MCF 10A (cell line): Measurements from ENCODE around the gene RFC5. TPM values are rescaled to one million over a fixed set of nuclear protein-coding genes. Genes with fewer than 3 reads are reported as not detected.

Experiments
- BruUV-seq: library from RNA; stranded (reverse); fragments of 400-500 nt; replicated peaks from 2 replicates; lab custom pipeline; 2021; lab: Mats Ljungman, UMichigan
- CTCF ChIA-PET: fragments of 300-600 bp; sonication (Branson Sonifier 250); formaldehyde crosslinking; extraction: SDS; loops from one replicate; lab custom pipeline; 2021; ENCODE audit warnings: antibody characterized with exemption, inconsistent platforms; lab: Yijun Ruan, JAX
- POLR2A ChIA-PET: fragments of 300-600, 350-650 bp; sonication (Branson Sonifier 250); formaldehyde crosslinking; extraction: SDS; loops from one replicate; lab custom pipeline; 2020; ENCODE audit warnings: antibody characterized with exemption, inconsistent platforms; lab: Yijun Ruan, JAX
- DNase-seq: peaks from one replicate; pipeline ENCODE4 v3.0.0-alpha.2; 2018; ENCODE audit not compliant: unreplicated experiment
- H3K27ac Mint-ChIP-seq: one replicate; pipeline ENCODE4 v1.8.0; 2022; ENCODE audit warnings: mild to moderate bottlenecking, low read depth, mixed read lengths; ENCODE audit not compliant: unreplicated experiment
- H3K27me3 Mint-ChIP-seq: one replicate; pipeline ENCODE4 v1.8.0; 2022; ENCODE audit warnings: mixed read lengths; ENCODE audit not compliant: insufficient read depth, unreplicated experiment
- H3K36me3 Mint-ChIP-seq: one replicate; pipeline ENCODE4 v1.8.0; 2022; ENCODE audit warnings: mild to moderate bottlenecking, moderate library complexity, mixed read lengths; ENCODE audit not compliant: insufficient read depth, unreplicated experiment
- H3K4me1 Mint-ChIP-seq: one replicate; pipeline ENCODE4 v1.8.0; 2022; ENCODE audit warnings: mixed read lengths; ENCODE audit not compliant: insufficient read depth, unreplicated experiment
- H3K4me3 Mint-ChIP-seq: one replicate; pipeline ENCODE4 v1.8.0; 2022; ENCODE audit warnings: mild to moderate bottlenecking, moderate library complexity, mixed read lengths; ENCODE audit not compliant: unreplicated experiment
- H3K9me3 Mint-ChIP-seq: one replicate; pipeline ENCODE4 v1.8.0; 2022; ENCODE audit warnings: mixed read lengths; ENCODE audit not compliant: unreplicated experiment
- intact Hi-C: fragments of 100-400 bp; cut with micrococcal nuclease; formaldehyde crosslinking; loops from 2 replicates; pipeline ENCODE4 v1.14.1; 2022
- total RNA-seq: library from RNA; stranded (reverse); gene quantifications from 2 replicates; pipeline ENCODE4 v1.2.3, GENCODE V29; 2022
- TF ChIP-seq, protein P1 (sequence below): fragments of 200-600 bp; IDR thresholded peaks from one replicate; pipeline ENCODE4 v1.8.0; 2022; ENCODE audit warnings: antibody characterized with exemption, mild to moderate bottlenecking; ENCODE audit not compliant: unreplicated experiment

RFC5 gene
- total RNA-seq, 1 experiment from 2014 or later: 13.9 TPM

DNA sequence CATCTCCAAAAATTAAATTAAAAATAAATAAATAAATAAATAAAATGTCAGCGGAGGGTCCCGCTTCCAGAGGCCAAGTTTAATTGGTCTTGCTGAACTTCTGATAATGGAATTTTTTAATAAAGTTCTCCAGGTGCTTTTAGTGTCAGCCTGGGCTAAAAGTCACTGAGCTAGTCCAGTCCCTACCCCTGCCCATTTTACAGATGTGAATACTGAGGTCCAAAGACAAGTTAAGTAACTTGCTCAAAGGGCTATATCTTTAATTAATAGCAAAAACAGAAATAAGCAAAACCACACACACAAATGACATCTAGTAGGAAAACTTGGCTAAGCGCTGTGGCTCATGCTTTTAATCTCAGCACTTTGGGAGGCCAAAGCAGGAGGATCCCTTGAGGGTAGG lies 5.6 kb upstream of the RFC5 start:
- H3K4me1 Mint-ChIP-seq: no peaks in the 10 kb centered on the region
- H3K27ac Mint-ChIP-seq: no peak overlapping the region
- no peak overlapping the region for H3K4me3 Mint-ChIP-seq
- H3K36me3 Mint-ChIP-seq: no peaks in the 10 kb centered on the region
- no peaks in the 10 kb centered on the region for H3K27me3 Mint-ChIP-seq
- ChIA-PET POLR2A (no interaction called here), CTCF (no interaction called here)
- no peaks in the 10 kb centered on the region for H3K9me3 Mint-ChIP-seq
- TF ChIP-seq, protein P1, sequence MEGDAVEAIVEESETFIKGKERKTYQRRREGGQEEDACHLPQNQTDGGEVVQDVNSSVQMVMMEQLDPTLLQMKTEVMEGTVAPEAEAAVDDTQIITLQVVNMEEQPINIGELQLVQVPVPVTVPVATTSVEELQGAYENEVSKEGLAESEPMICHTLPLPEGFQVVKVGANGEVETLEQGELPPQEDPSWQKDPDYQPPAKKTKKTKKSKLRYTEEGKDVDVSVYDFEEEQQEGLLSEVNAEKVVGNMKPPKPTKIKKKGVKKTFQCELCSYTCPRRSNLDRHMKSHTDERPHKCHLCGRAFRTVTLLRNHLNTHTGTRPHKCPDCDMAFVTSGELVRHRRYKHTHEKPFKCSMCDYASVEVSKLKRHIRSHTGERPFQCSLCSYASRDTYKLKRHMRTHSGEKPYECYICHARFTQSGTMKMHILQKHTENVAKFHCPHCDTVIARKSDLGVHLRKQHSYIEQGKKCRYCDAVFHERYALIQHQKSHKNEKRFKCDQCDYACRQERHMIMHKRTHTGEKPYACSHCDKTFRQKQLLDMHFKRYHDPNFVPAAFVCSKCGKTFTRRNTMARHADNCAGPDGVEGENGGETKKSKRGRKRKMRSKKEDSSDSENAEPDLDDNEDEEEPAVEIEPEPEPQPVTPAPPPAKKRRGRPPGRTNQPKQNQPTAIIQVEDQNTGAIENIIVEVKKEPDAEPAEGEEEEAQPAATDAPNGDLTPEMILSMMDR: no peak
- intact Hi-C loops: no loop called here
- DNase-seq: no peak
- BruUV-seq: no TSS peak

DNA sequence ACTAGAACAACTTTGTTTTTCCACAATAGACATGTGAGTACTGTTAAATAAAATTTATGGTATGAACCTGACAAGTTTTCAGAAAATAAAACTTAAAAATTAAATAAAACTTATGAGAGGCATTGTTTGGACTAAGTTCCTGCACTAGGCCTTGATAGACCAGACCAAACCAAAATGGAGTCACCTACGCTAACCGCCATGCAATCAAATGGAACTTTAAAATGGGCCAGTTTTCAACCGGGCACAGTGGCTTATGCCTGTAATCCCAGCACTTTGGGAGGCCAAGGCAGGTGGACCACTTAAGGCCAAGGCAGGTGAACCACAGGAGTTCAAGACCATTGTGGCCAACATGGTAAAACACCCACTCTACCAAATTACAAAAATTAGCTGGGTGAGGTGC lies 5.1 kb upstream of the RFC5 start:
- H3K27ac Mint-ChIP-seq: no peak overlapping the region
- ChIA-PET POLR2A (no interaction called here), CTCF (interaction anchor here (0.6 kb wide), 1 partner anchor 1061 kb away, joined by 3 read pairs; no protein-coding TSS in a partner anchor)

DNA sequence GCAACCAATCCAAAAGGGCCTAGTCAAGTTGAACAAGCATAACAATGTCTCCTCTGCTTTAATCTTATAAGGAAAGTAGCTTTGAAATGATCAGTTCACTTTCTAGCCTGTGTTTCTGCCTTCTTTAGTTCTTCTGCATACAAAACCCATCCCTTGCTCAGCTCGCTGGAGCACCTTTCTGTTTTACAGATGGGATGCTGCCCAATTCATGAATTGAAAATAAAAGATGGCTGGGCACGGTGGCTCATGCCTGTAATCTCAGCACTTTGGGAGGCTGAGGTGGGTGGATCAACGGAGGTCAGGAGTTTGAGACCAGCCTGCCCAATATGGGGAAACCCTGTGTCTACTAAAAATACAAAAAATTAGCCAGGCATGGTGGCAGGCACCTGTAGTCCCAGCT lies 4.5 kb upstream of the RFC5 start:
- Mint-ChIP-seq H3K4me3 (no peak overlapping the region), H3K36me3 (peaks cover 6% of the 10 kb centered on the region), H3K27ac (no peak overlapping the region), H3K27me3 (no peaks in the 10 kb centered on the region), H3K9me3 (no peaks in the 10 kb centered on the region), H3K4me1 (no peaks in the 10 kb centered on the region)
- TF ChIP-seq, protein P1: no peak
- POLR2A ChIA-PET: no interaction called here
- CTCF ChIA-PET: interaction anchor here (0.6 to 0.9 kb wide), 2 partner anchors 23 to 1062 kb away, joined by 3 read pairs; no protein-coding TSS in a partner anchor
- intact Hi-C loops: no loop called here
- no TSS peak for BruUV-seq
- no peak for DNase-seq

More for the DNA sequence above, 5.1 kb upstream of the RFC5 start:
- DNase-seq: no peak
- peaks cover 2% of the 10 kb centered on the region for H3K36me3 Mint-ChIP-seq
- BruUV-seq: no TSS peak
- no peaks in the 10 kb centered on the region for H3K9me3 Mint-ChIP-seq
- TF ChIP-seq, protein P1: no peak
- H3K4me3 Mint-ChIP-seq: no peak overlapping the region
- intact Hi-C loops: no loop called here
- no peaks in the 10 kb centered on the region for H3K27me3 Mint-ChIP-seq
- no peaks in the 10 kb centered on the region for H3K4me1 Mint-ChIP-seq

DNA sequence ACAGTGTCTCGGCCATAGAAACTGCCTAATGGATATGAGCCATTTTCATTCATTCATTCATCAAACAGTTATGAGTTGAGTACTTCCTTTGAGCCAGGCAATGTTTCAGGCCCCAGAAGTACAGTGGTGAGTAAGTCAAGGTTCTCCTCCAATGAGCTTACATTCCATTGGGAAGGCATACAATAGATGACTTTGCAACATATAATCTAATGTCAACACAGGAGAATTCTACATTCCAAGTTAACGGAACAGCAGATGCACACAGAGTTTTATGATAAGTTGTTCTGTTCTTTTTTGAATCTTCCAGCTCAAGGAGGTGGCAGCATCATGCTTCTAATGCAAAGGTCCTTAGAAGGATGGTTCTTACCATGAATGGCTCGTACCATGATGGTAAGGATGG lies 3.2 kb upstream of the RFC5 start:
- H3K36me3 Mint-ChIP-seq: peaks cover 6% of the 10 kb centered on the region
- no peak for DNase-seq
- peaks cover 6% of the 10 kb centered on the region for H3K4me1 Mint-ChIP-seq
- H3K9me3 Mint-ChIP-seq: no peaks in the 10 kb centered on the region
- no peaks in the 10 kb centered on the region for H3K27me3 Mint-ChIP-seq
- POLR2A ChIA-PET: no interaction called here
- TF ChIP-seq, protein P1: no peak
- H3K27ac Mint-ChIP-seq: no peak overlapping the region
- intact Hi-C loops: no loop called here
- H3K4me3 Mint-ChIP-seq: no peak overlapping the region
- CTCF ChIA-PET: interaction anchor here (0.7 kb wide), 1 partner anchor 43 kb away, joined by 3 read pairs; no protein-coding TSS in a partner anchor
- no TSS peak for BruUV-seq
